Neural cell (in vitro differentiated cells): ENCODE results near the gene CNTN4.
"Not testable (repeated sequence)": the region's sequence is repeated elsewhere in the genome, so short reads cannot be mapped to it uniquely, and the experiment has no call there.

ENCODE experiments used
- CTCF ChIP-seq: fragments of 450-650 bp; IDR thresholded peaks from 2 replicates; pipeline ENCODE4 v1.5.1; 2014; ENCODE audit warnings: antibody characterized with exemption, mild to moderate bottlenecking, moderate library complexity; ENCODE audit not compliant: poor library complexity, severe bottlenecking
- EP300 ChIP-seq: fragments of 450-650 bp; conservative IDR thresholded peaks from 2 replicates; pipeline ENCODE4 v1.6.1; 2014; ENCODE audit warnings: antibody characterized with exemption, mild to moderate bottlenecking, moderate library complexity; ENCODE audit not compliant: poor library complexity, severe bottlenecking
- MXI1 ChIP-seq: fragments of 450-650 bp; conservative IDR thresholded peaks from 2 replicates; pipeline ENCODE4 v1.6.1; 2014; ENCODE audit warnings: antibody characterized with exemption, mild to moderate bottlenecking; ENCODE audit not compliant: poor library complexity, severe bottlenecking
- REST ChIP-seq: IDR thresholded peaks from 2 replicates; pipeline ENCODE4 v1.6.1; 2012; ENCODE audit warnings: borderline replicate concordance

GRCh38 chr3:2820982-2821381 is 722.3 kb downstream of the CNTN4 start:
- TF ChIP-seq CTCF, MXI1, EP300, REST: not testable (repeated sequence)
